DND-41 (cell line): ENCODE results near the gene AK1.

Experiments
- EZH2 ChIP-seq: IDR thresholded peaks from 3 replicates; pipeline ENCODE4 v1.6.1; 2012; ENCODE audit warnings: borderline replicate concordance, low read depth, mild to moderate bottlenecking, moderate library complexity, low read length, inconsistent platforms; ENCODE audit not compliant: severe bottlenecking
- TF ChIP-seq, protein P1 (sequence below): IDR thresholded peaks from 2 replicates; pipeline ENCODE4 v1.5.1; 2012; ENCODE audit warnings: borderline replicate concordance, low read length, moderate library complexity, mild to moderate bottlenecking; ENCODE audit not compliant: poor library complexity, severe bottlenecking; ENCODE audit errors: extremely low read depth

GRCh38 chr9:127923771-127924170 lies 46.3 kb upstream of the AK1 start:
- TF ChIP-seq, protein P1, sequence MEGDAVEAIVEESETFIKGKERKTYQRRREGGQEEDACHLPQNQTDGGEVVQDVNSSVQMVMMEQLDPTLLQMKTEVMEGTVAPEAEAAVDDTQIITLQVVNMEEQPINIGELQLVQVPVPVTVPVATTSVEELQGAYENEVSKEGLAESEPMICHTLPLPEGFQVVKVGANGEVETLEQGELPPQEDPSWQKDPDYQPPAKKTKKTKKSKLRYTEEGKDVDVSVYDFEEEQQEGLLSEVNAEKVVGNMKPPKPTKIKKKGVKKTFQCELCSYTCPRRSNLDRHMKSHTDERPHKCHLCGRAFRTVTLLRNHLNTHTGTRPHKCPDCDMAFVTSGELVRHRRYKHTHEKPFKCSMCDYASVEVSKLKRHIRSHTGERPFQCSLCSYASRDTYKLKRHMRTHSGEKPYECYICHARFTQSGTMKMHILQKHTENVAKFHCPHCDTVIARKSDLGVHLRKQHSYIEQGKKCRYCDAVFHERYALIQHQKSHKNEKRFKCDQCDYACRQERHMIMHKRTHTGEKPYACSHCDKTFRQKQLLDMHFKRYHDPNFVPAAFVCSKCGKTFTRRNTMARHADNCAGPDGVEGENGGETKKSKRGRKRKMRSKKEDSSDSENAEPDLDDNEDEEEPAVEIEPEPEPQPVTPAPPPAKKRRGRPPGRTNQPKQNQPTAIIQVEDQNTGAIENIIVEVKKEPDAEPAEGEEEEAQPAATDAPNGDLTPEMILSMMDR: no peak
- TF ChIP-seq EZH2: no peak
